IMR-90 (cell line): ENCODE results near the gene MLLT10. TPM values are rescaled to one million over a fixed set of nuclear protein-coding genes. Genes with fewer than 3 reads are reported as not detected.

Source experiments
- ATAC-seq: fragments of 200-7000 bp; cut with Tn5 transposase; 2 replicates; pipeline ENCODE4 v1.9.1; 2020; ENCODE audit warnings: low read depth, mild to moderate bottlenecking, moderate library complexity
- BruUV-seq: library from RNA; stranded (reverse); fragments of 400-500 nt; replicated peaks from 2 replicates; lab custom pipeline; 2021; lab: Mats Ljungman, UMichigan
- CTCF ChIA-PET: fragments of 300-600 bp; formaldehyde crosslinking; extraction: SDS; loops from one replicate; lab custom pipeline; 2021; ENCODE audit warnings: antibody characterized with exemption; lab: Yijun Ruan, JAX
- POLR2A ChIA-PET: fragments of 300-600 bp; sonication (Branson Sonifier 250); formaldehyde crosslinking; loops from one replicate; lab custom pipeline; 2022; ENCODE audit warnings: antibody characterized with exemption; ENCODE audit not compliant: unreplicated experiment; lab: Charles Lee
- DNase-seq: peaks from one replicate; pipeline ENCODE4 v3.0.0; 2013
- H2AFZ ChIP-seq: replicated peaks from 2 replicates; pipeline ENCODE3; 2013; ENCODE audit warnings: low read length, mild to moderate bottlenecking; ENCODE audit not compliant: poor library complexity
- H2AK5ac ChIP-seq: 2 replicates; pipeline ENCODE4 v1.6.1; 2013; ENCODE audit warnings: low read depth, low read length, inconsistent platforms
- H2AK9ac ChIP-seq: replicated peaks from 2 replicates; pipeline ENCODE3; 2013; ENCODE audit warnings: mild to moderate bottlenecking, low read depth, low read length, moderate library complexity; ENCODE audit not compliant: poor library complexity
- H2BK120ac ChIP-seq: 2 replicates; pipeline ENCODE4 v1.6.1; 2013; ENCODE audit warnings: low read depth, low read length, inconsistent platforms
- H2BK15ac ChIP-seq: 3 replicates; pipeline ENCODE4 v1.6.1; 2013; ENCODE audit warnings: low read depth, low read length, inconsistent platforms
- H2BK20ac ChIP-seq: 2 replicates; pipeline ENCODE4 v1.6.1; 2013; ENCODE audit warnings: low read depth, mild to moderate bottlenecking, inconsistent platforms, low read length, moderate library complexity
- H2BK5ac ChIP-seq: 2 replicates; pipeline ENCODE4 v1.6.1; 2013; ENCODE audit warnings: mild to moderate bottlenecking, low read depth, low read length, inconsistent platforms; ENCODE audit not compliant: poor library complexity, severe bottlenecking
- H3K14ac ChIP-seq: replicated peaks from 2 replicates; pipeline ENCODE4 v1.6.1; 2013; ENCODE audit warnings: low read depth, low read length, inconsistent platforms
- H3K18ac ChIP-seq: 2 replicates; pipeline ENCODE4 v1.6.1; 2013; ENCODE audit warnings: low read depth, low read length, control low read depth
- H3K23ac ChIP-seq: 2 replicates; pipeline ENCODE4 v1.6.1; 2013; ENCODE audit warnings: low read depth, low read length, inconsistent platforms
- H3K27ac ChIP-seq: 2 replicates; pipeline ENCODE4 v1.5.1; 2013; ENCODE audit warnings: mild to moderate bottlenecking, control low read depth, low read length; ENCODE audit not compliant: insufficient read depth
- H3K27me3 ChIP-seq: 2 replicates; pipeline ENCODE4 v1.6.1; 2013; ENCODE audit warnings: low read length; ENCODE audit not compliant: control insufficient read depth, insufficient read depth
- H3K36me3 ChIP-seq: 2 replicates; pipeline ENCODE4 v1.6.1; 2013; ENCODE audit warnings: low read length, mixed read lengths; ENCODE audit not compliant: control insufficient read depth, insufficient read depth
- H3K4ac ChIP-seq: 2 replicates; pipeline ENCODE4 v1.6.1; 2013; ENCODE audit warnings: low read depth, low read length, inconsistent platforms
- H3K4me1 ChIP-seq: 2 replicates; pipeline ENCODE4 v1.6.1; 2013; ENCODE audit warnings: low read length, mixed read lengths; ENCODE audit not compliant: control insufficient read depth, insufficient read depth
- H3K4me2 ChIP-seq: 2 replicates; pipeline ENCODE4 v1.6.1; 2013; ENCODE audit warnings: low read depth, mild to moderate bottlenecking, control low read depth, low read length, moderate library complexity
- H3K4me3 ChIP-seq: 2 replicates; pipeline ENCODE4 v1.5.1; 2013; ENCODE audit warnings: low read depth, mild to moderate bottlenecking, control low read depth, low read length, moderate library complexity; ENCODE audit not compliant: insufficient read depth
- H3K56ac ChIP-seq: 2 replicates; pipeline ENCODE4 v1.6.1; 2013; ENCODE audit warnings: low read length, inconsistent platforms; ENCODE audit not compliant: insufficient read depth; ENCODE audit errors: extremely low read depth
- H3K79me1 ChIP-seq, 2 experiments: 2 replicates each; pipeline ENCODE4 v1.6.1; 2013; ENCODE audit warnings: low read length in 2 of 2, inconsistent platforms in 1 of 2, low read depth in 1 of 2
- H3K9ac ChIP-seq: 2 replicates; pipeline ENCODE4 v1.6.1; 2013; ENCODE audit warnings: low read depth, low read length, control low read depth
- H3K9me1 ChIP-seq: 2 replicates; pipeline ENCODE4 v1.6.1; 2013; ENCODE audit warnings: low read length, inconsistent platforms; ENCODE audit not compliant: insufficient read depth
- H3K9me3 ChIP-seq: 2 replicates; pipeline ENCODE4 v1.6.1; 2013; ENCODE audit warnings: low read length; ENCODE audit not compliant: control insufficient read depth, insufficient read depth
- H4K20me1 ChIP-seq: 2 replicates; pipeline ENCODE4 v1.6.1; 2013; ENCODE audit warnings: low read length, inconsistent platforms; ENCODE audit not compliant: insufficient read depth
- H4K5ac ChIP-seq: 2 replicates; pipeline ENCODE4 v1.6.1; 2013; ENCODE audit warnings: mild to moderate bottlenecking, low read depth, low read length, control low read depth
- H4K8ac ChIP-seq, 2 experiments: 2 replicates each; pipeline ENCODE4 v1.6.1; 2013; ENCODE audit warnings: low read depth in 2 of 2, low read length in 2 of 2, control low read depth in 1 of 2, inconsistent platforms in 1 of 2
- H4K91ac ChIP-seq: 2 replicates; pipeline ENCODE4 v1.6.1; 2013; ENCODE audit warnings: low read depth, low read length, inconsistent platforms; ENCODE audit not compliant: insufficient read depth
- BHLHE40 ChIP-seq: fragments of 150-350 bp; IDR thresholded peaks from 2 replicates; pipeline ENCODE4 v1.6.1; 2016; ENCODE audit warnings: mild to moderate bottlenecking, low read depth, low read length
- CEBPB ChIP-seq: IDR thresholded peaks from 2 replicates; pipeline ENCODE4 v1.6.1; 2012; ENCODE audit warnings: low read depth, low read length, improper control_type of control experiment
- CHD1 ChIP-seq: IDR thresholded peaks from 2 replicates; pipeline ENCODE4 v1.6.1; 2012; ENCODE audit warnings: low read depth, low read length, improper control_type of control experiment
- FOS ChIP-seq: fragments of 150-350 bp; IDR thresholded peaks from 2 replicates; pipeline ENCODE4 v1.6.1; 2016; ENCODE audit warnings: low read depth, low read length
- MAFK ChIP-seq: IDR thresholded peaks from 2 replicates; pipeline ENCODE4 v1.6.1; 2012; ENCODE audit warnings: low read depth, low read length, improper control_type of control experiment
- MAZ ChIP-seq: IDR thresholded peaks from 2 replicates; pipeline ENCODE4 v1.6.1; 2012; ENCODE audit warnings: low read depth, mild to moderate bottlenecking, low read length, improper control_type of control experiment, moderate library complexity, borderline replicate concordance
- MXI1 ChIP-seq: IDR thresholded peaks from 2 replicates; pipeline ENCODE4 v1.6.1; 2012; ENCODE audit warnings: low read depth, mild to moderate bottlenecking, low read length, moderate library complexity, borderline replicate concordance
- NFE2L2 ChIP-seq: fragments of 150-350 bp; IDR thresholded peaks from 2 replicates; pipeline ENCODE4 v1.6.1; 2016; ENCODE audit warnings: low read depth, mild to moderate bottlenecking, low read length
- POLR2A ChIP-seq: IDR thresholded peaks from 2 replicates; pipeline ENCODE4 v1.6.1; 2012; ENCODE audit warnings: mild to moderate bottlenecking, low read depth, low read length
- RAD21 ChIP-seq: IDR thresholded peaks from 2 replicates; pipeline ENCODE4 v1.6.1; 2012; ENCODE audit warnings: low read length, improper control_type of control experiment
- RCOR1 ChIP-seq: IDR thresholded peaks from 2 replicates; pipeline ENCODE4 v1.6.1; 2012; ENCODE audit warnings: mild to moderate bottlenecking, low read length, improper control_type of control experiment; ENCODE audit not compliant: insufficient replicate concordance
- RFX5 ChIP-seq: IDR thresholded peaks from 2 replicates; pipeline ENCODE4 v1.8.0; 2012; ENCODE audit warnings: low read depth, mild to moderate bottlenecking, low read length, moderate library complexity
- SMC3 ChIP-seq: fragments of 150-350 bp; IDR thresholded peaks from 2 replicates; pipeline ENCODE4 v1.6.1; 2016; ENCODE audit warnings: low read depth, mild to moderate bottlenecking, antibody characterized with exemption, low read length, moderate library complexity
- WGBS, 2 experiments: methylation state at CpG; one replicate each; pipeline versions ENCODE4 v1.1.5 to v1.1.7; 2013; ENCODE audit warnings: missing lambda C conversion rate in 2 of 2; ENCODE audit not compliant: insufficient read length in 1 of 2; ENCODE audit errors: extremely low coverage in 2 of 2; 5-methylcytosine and 5-hydroxymethylcytosine counted together
- dilution Hi-C: fragments of 300-500 bp; cut with HindIII; formaldehyde crosslinking; loops from one replicate; pipeline ENCODE4 v1.14.3; 2018; ENCODE audit warnings: low sequenced_read_pairs; ENCODE audit not compliant: unreplicated experiment
- in situ Hi-C: fragments of 300-500 bp; cut with MboI; formaldehyde crosslinking; loops from 3 replicates; pipeline ENCODE4 v1.14.3; 2019; ENCODE audit warnings: low sequenced_read_pairs, inconsistent platforms, mixed read lengths
- intact Hi-C: fragments of 100-400 bp; cut with micrococcal nuclease; formaldehyde crosslinking; loops from 2 replicates; pipeline ENCODE4 v1.10.0; 2022
- polyA plus RNA-seq, 3 experiments: library from polyadenylated mRNA; depleted of rRNA; stranded (reverse); fragments of >200 nt; gene quantifications; 2 replicates each; pipeline ENCODE4 v1.2.3, GENCODE V29; 2012; ENCODE audit warnings: low replicate concordance in 1 of 3
- total RNA-seq: library from RNA; depleted of rRNA; stranded (reverse); fragments of >200 nt; gene quantifications from 2 replicates; pipeline ENCODE4 v1.2.3, GENCODE V29; 2012
- TF ChIP-seq, protein P1 (sequence below): fragments of 150-350 bp; IDR thresholded peaks from 2 replicates; pipeline ENCODE4 v1.6.1; 2017; ENCODE audit warnings: mild to moderate bottlenecking, antibody characterized with exemption, low read length, low read depth
- TF ChIP-seq, protein P2 (sequence below): conservative IDR thresholded peaks from 2 replicates; pipeline ENCODE4 v1.5.1; 2012; ENCODE audit warnings: mild to moderate bottlenecking, low read depth, low read length, improper control_type of control experiment
- TF ChIP-seq, protein P3 (sequence below): fragments of 150-350 bp; IDR thresholded peaks from 2 replicates; pipeline ENCODE4 v1.6.1; 2016; ENCODE audit warnings: low read depth, mild to moderate bottlenecking, low read length, moderate library complexity, borderline replicate concordance

The MLLT10 gene
- total and polyA plus RNA-seq, 2 of the 4 experiments (the other 2 are of a cell fraction) = 22.5 to 29.0 TPM

DNA sequence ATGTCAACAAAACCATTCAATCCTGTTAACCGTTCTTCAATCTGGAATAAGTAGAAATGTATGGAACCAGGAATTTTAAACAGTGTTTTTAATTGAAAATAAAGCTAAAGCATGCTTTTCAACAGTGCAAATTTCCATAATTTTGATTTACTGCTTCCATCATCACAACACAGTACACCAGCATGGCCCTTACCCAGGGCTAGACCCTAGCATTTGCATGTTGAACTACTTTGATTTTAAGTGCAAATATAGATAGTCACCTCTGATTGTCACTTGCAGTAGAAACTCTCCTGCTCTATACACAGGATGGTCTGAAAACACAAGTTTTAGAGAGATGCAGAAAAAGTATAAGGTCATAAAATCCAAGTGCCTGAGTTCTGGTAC is 20.6 kb upstream of the MLLT10 start:
- Histone ChIP-seq H4K5ac (no peak overlapping the region), H3K14ac (no peak overlapping the region), H3K36me3 (no peaks in the 10 kb centered on the region), H3K56ac (no peak overlapping the region), H2BK20ac (no peak overlapping the region), H4K91ac (no peak overlapping the region), H3K9me3 (no peaks in the 10 kb centered on the region), H3K27me3 (no peaks in the 10 kb centered on the region), H2BK15ac (no peak overlapping the region), H3K18ac (no peak overlapping the region), H3K9me1 (no peaks in the 10 kb centered on the region), H2BK5ac (no peak overlapping the region), H3K23ac (no peak overlapping the region), H3K79me1 (0 out of 4 replicates have a peak, but pooled peaks cover 0 to 3% of the 10 kb centered on the region in 2 experiments), H3K27ac (no peak overlapping the region), H4K20me1 (no peaks in the 10 kb centered on the region), H4K8ac (no peak overlapping the region), H3K4me3 (no peak overlapping the region), H2AK9ac (no peak overlapping the region), H3K4ac (no peak overlapping the region), H3K4me2 (no peak overlapping the region; the same call in 1 of the 2 replicates), H2AK5ac (no peak overlapping the region), H2BK120ac (no peak overlapping the region), H3K4me1 (peaks cover 7% of the 10 kb centered on the region; the same call in 1 of the 2 replicates), H2AFZ (no peak overlapping the region), H3K9ac (no peak overlapping the region)
- in situ Hi-C loops = loop anchor here (25.0 kb wide), 3 partner anchors 799 to 1099 kb away; partner anchors contain the start of genes BMI1 and COMMD3
- ATAC-seq (no peak), DNase-seq (no peak)
- TF ChIP-seq RAD21 (no peak), POLR2A (no peak), MAFK (no peak), RCOR1 (no peak), CHD1 (no peak), FOS (no peak), MXI1 (no peak), NFE2L2 (no peak), RFX5 (no peak), CEBPB (no peak), SMC3 (no peak), BHLHE40 (no peak), MAZ (no peak)
- TF ChIP-seq, protein P1, sequence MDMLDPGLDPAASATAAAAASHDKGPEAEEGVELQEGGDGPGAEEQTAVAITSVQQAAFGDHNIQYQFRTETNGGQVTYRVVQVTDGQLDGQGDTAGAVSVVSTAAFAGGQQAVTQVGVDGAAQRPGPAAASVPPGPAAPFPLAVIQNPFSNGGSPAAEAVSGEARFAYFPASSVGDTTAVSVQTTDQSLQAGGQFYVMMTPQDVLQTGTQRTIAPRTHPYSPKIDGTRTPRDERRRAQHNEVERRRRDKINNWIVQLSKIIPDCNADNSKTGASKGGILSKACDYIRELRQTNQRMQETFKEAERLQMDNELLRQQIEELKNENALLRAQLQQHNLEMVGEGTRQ = no peak
- TF ChIP-seq, protein P2, sequence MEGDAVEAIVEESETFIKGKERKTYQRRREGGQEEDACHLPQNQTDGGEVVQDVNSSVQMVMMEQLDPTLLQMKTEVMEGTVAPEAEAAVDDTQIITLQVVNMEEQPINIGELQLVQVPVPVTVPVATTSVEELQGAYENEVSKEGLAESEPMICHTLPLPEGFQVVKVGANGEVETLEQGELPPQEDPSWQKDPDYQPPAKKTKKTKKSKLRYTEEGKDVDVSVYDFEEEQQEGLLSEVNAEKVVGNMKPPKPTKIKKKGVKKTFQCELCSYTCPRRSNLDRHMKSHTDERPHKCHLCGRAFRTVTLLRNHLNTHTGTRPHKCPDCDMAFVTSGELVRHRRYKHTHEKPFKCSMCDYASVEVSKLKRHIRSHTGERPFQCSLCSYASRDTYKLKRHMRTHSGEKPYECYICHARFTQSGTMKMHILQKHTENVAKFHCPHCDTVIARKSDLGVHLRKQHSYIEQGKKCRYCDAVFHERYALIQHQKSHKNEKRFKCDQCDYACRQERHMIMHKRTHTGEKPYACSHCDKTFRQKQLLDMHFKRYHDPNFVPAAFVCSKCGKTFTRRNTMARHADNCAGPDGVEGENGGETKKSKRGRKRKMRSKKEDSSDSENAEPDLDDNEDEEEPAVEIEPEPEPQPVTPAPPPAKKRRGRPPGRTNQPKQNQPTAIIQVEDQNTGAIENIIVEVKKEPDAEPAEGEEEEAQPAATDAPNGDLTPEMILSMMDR = no peak
- TF ChIP-seq, protein P3, sequence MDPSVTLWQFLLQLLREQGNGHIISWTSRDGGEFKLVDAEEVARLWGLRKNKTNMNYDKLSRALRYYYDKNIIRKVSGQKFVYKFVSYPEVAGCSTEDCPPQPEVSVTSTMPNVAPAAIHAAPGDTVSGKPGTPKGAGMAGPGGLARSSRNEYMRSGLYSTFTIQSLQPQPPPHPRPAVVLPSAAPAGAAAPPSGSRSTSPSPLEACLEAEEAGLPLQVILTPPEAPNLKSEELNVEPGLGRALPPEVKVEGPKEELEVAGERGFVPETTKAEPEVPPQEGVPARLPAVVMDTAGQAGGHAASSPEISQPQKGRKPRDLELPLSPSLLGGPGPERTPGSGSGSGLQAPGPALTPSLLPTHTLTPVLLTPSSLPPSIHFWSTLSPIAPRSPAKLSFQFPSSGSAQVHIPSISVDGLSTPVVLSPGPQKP = no peak
- BruUV-seq = no TSS peak
- intact Hi-C loops = loop anchor here (5.0 kb wide), 1 partner anchor 814 kb away; no protein-coding TSS in a partner anchor
- no CpG with 5 or more reads among the region's 1 CpG for WGBS, 2 experiments
- dilution Hi-C loops = no loop called here
- ChIA-PET POLR2A (no interaction called here), CTCF (no interaction called here)
